PC-9 (cell line): ENCODE results near the gene SPRYD3. TPM values are rescaled to one million over a fixed set of nuclear protein-coding genes. Genes with fewer than 3 reads are reported as not detected.
A peak's percentile ranks its signal among the peaks of the same experiment; 100 is the strongest.

Source experiments
- BruUV-seq: library from RNA; stranded (reverse); fragments of 400-500 nt; replicated peaks from 2 replicates; lab custom pipeline; 2021; lab: Mats Ljungman, UMichigan
- CTCF ChIA-PET: fragments of 300-600 bp; sonication (Branson Sonifier 250); formaldehyde crosslinking; loops from one replicate; lab custom pipeline; 2022; ENCODE audit warnings: antibody characterized with exemption; lab: Charles Lee
- POLR2A ChIA-PET: fragments of 300-600 bp; sonication (Branson Sonifier 250); formaldehyde crosslinking; loops from one replicate; lab custom pipeline; 2022; ENCODE audit warnings: antibody characterized with exemption; ENCODE audit not compliant: unreplicated experiment; lab: Charles Lee
- DNase-seq, 2 experiments: peaks; one replicate each; pipeline versions ENCODE4 v3.0.0 to v3.0.0-alpha.2; 2015 to 2022; ENCODE audit warnings: mixed read lengths in 1 of 2
- H2AFZ ChIP-seq: fragments of 200-600 bp; sonication (generic); 2 replicates; pipeline ENCODE4 v1.8.1; 2017; ENCODE audit warnings: antibody characterized with exemption
- H3F3A ChIP-seq: fragments of 200-600 bp; sonication (generic); 2 replicates; pipeline ENCODE4 v1.8.1; 2017; ENCODE audit warnings: antibody characterized with exemption, mild to moderate bottlenecking, low read depth; ENCODE audit not compliant: insufficient read depth
- H3K27ac ChIP-seq: fragments of 200-600 bp; sonication (generic); 2 replicates; pipeline ENCODE4 v1.6.1; 2016; ENCODE audit warnings: mixed run types
- H3K27me3 ChIP-seq: fragments of 200-600 bp; sonication (generic); 2 replicates; pipeline ENCODE4 v1.6.1; 2016; ENCODE audit warnings: low read depth, mixed run types; ENCODE audit not compliant: insufficient read depth
- H3K36me3 ChIP-seq: fragments of 200-600 bp; sonication (generic); 2 replicates; pipeline ENCODE4 v1.6.1; 2016; ENCODE audit warnings: low read depth, mixed run types
- H3K4me1 ChIP-seq: fragments of 200-600 bp; sonication (generic); replicated peaks from 2 replicates; pipeline ENCODE4 v1.6.1; 2016; ENCODE audit warnings: mixed run types; ENCODE audit not compliant: insufficient read depth
- H3K4me2 ChIP-seq: fragments of 200-600 bp; sonication (generic); 2 replicates; pipeline ENCODE4 v1.6.1; 2017; ENCODE audit warnings: mixed run types
- H3K4me3 ChIP-seq: fragments of 200-600 bp; sonication (generic); 2 replicates; pipeline ENCODE4 v1.6.1; 2016; ENCODE audit warnings: mixed run types
- H3K79me2 ChIP-seq: fragments of 200-600 bp; sonication (generic); 2 replicates; pipeline ENCODE4 v1.6.1; 2017; ENCODE audit warnings: low read depth, mixed run types
- H3K9me2 ChIP-seq: fragments of 200-600 bp; sonication (generic); 2 replicates; pipeline ENCODE4 v1.8.1; 2017; ENCODE audit warnings: mild to moderate bottlenecking; ENCODE audit not compliant: insufficient read depth
- H3K9me3 ChIP-seq: fragments of 200-600 bp; sonication (generic); 2 replicates; pipeline ENCODE4 v1.8.1; 2016; ENCODE audit warnings: low read depth; ENCODE audit not compliant: insufficient read depth
- H4K20me1 ChIP-seq: fragments of 200-600 bp; sonication (generic); 2 replicates; pipeline ENCODE4 v1.8.1; 2017; ENCODE audit not compliant: insufficient read depth
- EZH2 ChIP-seq: fragments of 200-600 bp; sonication (generic); IDR thresholded peaks from 2 replicates; pipeline ENCODE4 v1.8.0; 2017; ENCODE audit warnings: antibody characterized with exemption, low read depth
- intact Hi-C: fragments of 100-400 bp; cut with micrococcal nuclease; formaldehyde crosslinking; loops from one replicate; pipeline ENCODE4 v1.10.0; 2022; ENCODE audit not compliant: unreplicated experiment
- total RNA-seq: library from RNA; stranded (reverse); gene quantifications from 2 replicates; pipeline ENCODE4 v1.2.3, GENCODE V29; 2021
- TF ChIP-seq, protein P1 (sequence below): fragments of 200-600 bp; sonication (generic); conservative IDR thresholded peaks from 2 replicates; pipeline ENCODE4 v1.6.1; 2017; ENCODE audit warnings: mixed run types, antibody characterized with exemption, mild to moderate bottlenecking, moderate library complexity

The SPRYD3 gene
- total RNA-seq, 1 experiment from 2014 or later, result 17.2 TPM

DNA sequence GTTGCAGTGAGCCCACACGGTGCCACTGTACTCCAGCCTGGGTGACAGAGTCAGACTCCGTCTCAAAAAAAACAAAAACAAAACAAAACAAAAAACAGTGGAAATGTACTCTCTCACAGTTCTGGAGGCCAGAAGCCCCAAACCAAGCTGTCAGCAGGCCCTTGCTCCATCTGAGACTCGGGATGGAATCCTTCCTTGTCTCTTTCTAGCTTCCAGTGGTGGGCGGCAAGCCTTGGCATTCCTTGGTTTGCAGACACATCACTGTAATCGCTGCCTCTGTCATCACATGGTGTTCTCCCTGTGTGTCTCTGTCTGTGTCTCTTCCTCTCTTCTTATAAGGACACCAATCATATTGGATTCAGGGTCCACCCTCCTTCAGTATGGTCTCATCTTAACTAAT, 22.9 kb downstream of the SPRYD3 start:
- Histone ChIP-seq H3K36me3 (no peaks in the 10 kb centered on the region), H3K9me3 (no peaks in the 10 kb centered on the region), H3K27ac (no peak overlapping the region), H2AFZ (no peak overlapping the region), H3K4me3 (no peak overlapping the region), H3K9me2 (no peaks in the 10 kb centered on the region), H3K27me3 (no peaks in the 10 kb centered on the region), H3K79me2 (peaks cover 12% of the 10 kb centered on the region), H3K4me2 (no peak overlapping the region), H4K20me1 (peaks cover 5% of the 10 kb centered on the region; the same call in 1 of the 2 replicates), H3K4me1 (peaks cover 25% of the 10 kb centered on the region), H3F3A (peaks cover 20% of the 10 kb centered on the region; the same call in 1 of the 2 replicates)
- no TSS peak for BruUV-seq
- CTCF ChIA-PET, result interaction anchor here (1.0 kb wide), 1 partner anchor 288 kb away, joined by 4 read pairs; no protein-coding TSS in a partner anchor
- TF ChIP-seq, protein P1, sequence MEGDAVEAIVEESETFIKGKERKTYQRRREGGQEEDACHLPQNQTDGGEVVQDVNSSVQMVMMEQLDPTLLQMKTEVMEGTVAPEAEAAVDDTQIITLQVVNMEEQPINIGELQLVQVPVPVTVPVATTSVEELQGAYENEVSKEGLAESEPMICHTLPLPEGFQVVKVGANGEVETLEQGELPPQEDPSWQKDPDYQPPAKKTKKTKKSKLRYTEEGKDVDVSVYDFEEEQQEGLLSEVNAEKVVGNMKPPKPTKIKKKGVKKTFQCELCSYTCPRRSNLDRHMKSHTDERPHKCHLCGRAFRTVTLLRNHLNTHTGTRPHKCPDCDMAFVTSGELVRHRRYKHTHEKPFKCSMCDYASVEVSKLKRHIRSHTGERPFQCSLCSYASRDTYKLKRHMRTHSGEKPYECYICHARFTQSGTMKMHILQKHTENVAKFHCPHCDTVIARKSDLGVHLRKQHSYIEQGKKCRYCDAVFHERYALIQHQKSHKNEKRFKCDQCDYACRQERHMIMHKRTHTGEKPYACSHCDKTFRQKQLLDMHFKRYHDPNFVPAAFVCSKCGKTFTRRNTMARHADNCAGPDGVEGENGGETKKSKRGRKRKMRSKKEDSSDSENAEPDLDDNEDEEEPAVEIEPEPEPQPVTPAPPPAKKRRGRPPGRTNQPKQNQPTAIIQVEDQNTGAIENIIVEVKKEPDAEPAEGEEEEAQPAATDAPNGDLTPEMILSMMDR, result no peak
- no peak for TF ChIP-seq EZH2
- intact Hi-C loops, result no loop called here
- no peak for DNase-seq
- POLR2A ChIA-PET, result no interaction called here

DNA sequence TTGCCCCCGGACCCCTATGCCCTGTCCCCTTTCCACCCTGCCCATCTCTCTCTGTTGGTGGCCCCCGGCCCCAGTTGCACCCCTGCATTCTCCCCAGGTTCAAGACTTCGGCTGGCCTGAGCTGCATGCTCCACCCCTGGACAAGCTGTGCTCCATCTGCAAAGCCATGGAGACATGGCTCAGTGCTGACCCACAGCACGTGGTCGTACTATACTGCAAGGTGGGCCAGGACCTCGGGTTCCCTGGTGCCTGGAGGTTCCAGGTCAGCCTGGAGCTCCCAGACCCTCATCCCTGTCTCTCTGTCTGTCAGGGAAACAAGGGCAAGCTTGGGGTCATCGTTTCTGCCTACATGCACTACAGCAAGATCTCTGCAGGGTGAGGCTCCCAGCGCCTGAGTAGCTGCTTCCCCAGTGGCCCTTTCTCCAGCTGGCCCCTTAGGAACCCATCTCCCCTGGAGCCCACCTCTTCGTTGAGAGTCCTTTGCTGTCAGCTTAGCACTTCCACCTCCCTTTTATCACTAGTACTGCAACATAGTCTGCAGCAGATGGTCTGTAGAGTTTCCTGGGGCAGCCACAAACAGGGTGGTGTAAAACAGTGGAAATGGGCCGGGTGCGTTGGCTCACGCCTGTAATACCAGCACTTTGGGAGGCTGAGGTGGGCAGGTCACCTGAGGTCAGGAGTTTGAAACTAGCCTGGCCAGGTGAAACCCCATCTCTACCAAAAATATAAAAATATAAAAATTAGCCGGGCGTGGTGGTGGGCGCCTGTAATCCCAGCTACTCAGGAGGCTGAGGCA, 23.5 kb downstream of the SPRYD3 start:
- Histone ChIP-seq H3K4me2 (no peak overlapping the region), H3K27me3 (no peaks in the 10 kb centered on the region), H2AFZ (no peak overlapping the region), H4K20me1 (peaks cover 7% of the 10 kb centered on the region; the same call in 1 of the 2 replicates), H3K9me3 (no peaks in the 10 kb centered on the region), H3K9me2 (no peaks in the 10 kb centered on the region), H3K4me1 (peaks cover 19% of the 10 kb centered on the region), H3K27ac (no peak overlapping the region), H3K36me3 (no peaks in the 10 kb centered on the region), H3K4me3 (no peak overlapping the region), H3F3A (peaks cover 21% of the 10 kb centered on the region; the same call in 1 of the 2 replicates), H3K79me2 (peaks cover 12% of the 10 kb centered on the region)
- intact Hi-C loops, result no loop called here
- POLR2A ChIA-PET, result no interaction called here
- DNase-seq, result no peak
- no TSS peak for BruUV-seq
- TF ChIP-seq, protein P1, result no peak
- no peak for TF ChIP-seq EZH2
- CTCF ChIA-PET, result interaction anchor here (0.5 to 1.0 kb wide), 3 partner anchors 9 to 289 kb away, joined by 3 to 11 read pairs (median 4); partner anchors contain the start of gene PFDN5

DNA sequence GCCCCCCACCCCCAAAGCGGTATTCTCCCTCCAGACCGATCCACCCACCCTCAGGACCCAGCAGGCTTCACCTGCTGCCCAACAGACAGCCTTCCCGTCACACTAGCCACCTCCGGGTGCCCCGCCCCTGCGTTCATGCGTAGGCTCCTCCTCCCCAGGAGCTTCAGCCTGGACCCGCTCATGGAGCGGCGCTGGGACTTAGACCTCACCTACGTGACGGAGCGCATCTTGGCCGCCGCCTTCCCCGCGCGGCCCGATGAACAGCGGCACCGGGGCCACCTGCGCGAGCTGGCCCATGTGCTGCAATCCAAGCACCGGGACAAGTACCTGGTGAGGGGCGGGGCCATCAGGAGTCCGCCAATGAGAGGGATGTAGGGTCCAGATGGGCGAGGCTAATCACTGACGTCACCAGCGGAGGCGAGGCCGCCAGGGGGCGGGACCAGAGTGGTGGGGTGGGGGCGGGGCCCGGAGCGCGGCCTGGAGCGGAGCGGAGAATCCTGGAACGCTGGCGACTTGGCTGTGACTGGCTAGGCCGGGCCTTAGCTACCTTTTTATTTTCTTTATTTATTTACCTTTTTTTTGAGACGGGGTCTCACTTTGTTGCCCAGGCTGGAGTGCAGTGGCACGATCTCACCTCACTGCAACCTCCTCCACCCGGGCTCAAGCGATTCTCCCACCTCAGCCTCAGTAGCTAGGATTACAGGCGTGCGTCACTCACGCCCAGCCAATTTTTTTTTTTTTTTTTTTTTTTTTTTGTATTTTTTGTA, 24.9 kb downstream of the SPRYD3 start:
- H3K9me3 ChIP-seq, result no peaks in the 10 kb centered on the region
- H3K4me2 ChIP-seq, result peak overlapping the region; percentile 83
- intact Hi-C loops, result loop anchor here (5.0 kb wide), 1 partner anchor 243 kb away; the partner anchor contains the start of genes MYG1 and PFDN5
- peaks cover 12% of the 10 kb centered on the region for H3K79me2 ChIP-seq
- peaks cover 10% of the 10 kb centered on the region; the same call in 1 of the 2 replicates for H4K20me1 ChIP-seq
- no peaks in the 10 kb centered on the region for H3K36me3 ChIP-seq
- H2AFZ ChIP-seq, result peak overlapping the region; percentile 85
- CTCF ChIA-PET, result interaction anchor here (0.6 to 1.5 kb wide), 11 partner anchors 12 to 299 kb away, joined by 3 to 22 read pairs (median 6); partner anchors contain the start of genes AAAS, EIF4B and SPRYD3
- BruUV-seq, result no TSS peak
- TF ChIP-seq, protein P1, result no peak
- TF ChIP-seq EZH2, result no peak
- POLR2A ChIA-PET, result interaction anchor here (0.6 to 1.3 kb wide), 11 partner anchors 8 to 1435 kb away, joined by 3 to 30 read pairs (median 4); partner anchors contain the start of gene KRT8
- H3K4me1 ChIP-seq, result peaks cover 19% of the 10 kb centered on the region
- no peaks in the 10 kb centered on the region for H3K27me3 ChIP-seq
- peak overlapping the region; percentile 95 for H3K4me3 ChIP-seq
- peaks cover 25% of the 10 kb centered on the region; the same call in 1 of the 2 replicates for H3F3A ChIP-seq
- H3K9me2 ChIP-seq, result no peaks in the 10 kb centered on the region
- peak overlapping the region; percentile 71 for H3K27ac ChIP-seq
- DNase-seq, result peak; percentile 87 to 94
